T-helper 22 cell (primary cell): Measurements from ENCODE around the gene SLX9.
"Not testable (repeated sequence)": the region's sequence is repeated elsewhere in the genome, so short reads cannot be mapped to it uniquely, and the experiment has no call there.

Source experiments
- DNase-seq: peaks from one replicate; pipeline ENCODE4 v3.0.0-alpha.2; 2020; ENCODE audit warnings: low read depth

SLX9 gene

GRCh38 chr21:45019887-45020537 lies 80.2 kb downstream of the SLX9 start:
- DNase-seq, result no peak

GRCh38 chr21:45020629-45021427 lies 81.0 kb downstream of the SLX9 start:
- DNase-seq, result no peak

- no peak for DNase-seq
Measured at GRCh38 chr21:45021428-45022347, 81.9 kb downstream of the SLX9 start.

- no peak for DNase-seq
Measured at GRCh38 chr21:45022348-45022675, 82.5 kb downstream of the SLX9 start.

- DNase-seq, result no peak
Measured at GRCh38 chr21:45022736-45023135, 82.9 kb downstream of the SLX9 start.

GRCh38 chr21:45024516-45024915 lies 84.7 kb downstream of the SLX9 start:
- DNase-seq, result not testable (repeated sequence)

- no peak for DNase-seq
Measured at GRCh38 chr21:45026066-45026745, 86.4 kb downstream of the SLX9 start.
